Activated T-cell treated with anti-CD3 and anti-CD28 coated beads for 4 hours (primary cell): ENCODE results near the gene REV3L.
A peak's percentile ranks its signal among the peaks of the same experiment; 100 is the strongest.
"Not testable (repeated sequence)": the region's sequence is repeated elsewhere in the genome, so short reads cannot be mapped to it uniquely, and the experiment has no call there.

Experiments used
- DNase-seq: peaks from one replicate; pipeline ENCODE4 v3.0.0-alpha.2; 2020

Gene REV3L, protein sequence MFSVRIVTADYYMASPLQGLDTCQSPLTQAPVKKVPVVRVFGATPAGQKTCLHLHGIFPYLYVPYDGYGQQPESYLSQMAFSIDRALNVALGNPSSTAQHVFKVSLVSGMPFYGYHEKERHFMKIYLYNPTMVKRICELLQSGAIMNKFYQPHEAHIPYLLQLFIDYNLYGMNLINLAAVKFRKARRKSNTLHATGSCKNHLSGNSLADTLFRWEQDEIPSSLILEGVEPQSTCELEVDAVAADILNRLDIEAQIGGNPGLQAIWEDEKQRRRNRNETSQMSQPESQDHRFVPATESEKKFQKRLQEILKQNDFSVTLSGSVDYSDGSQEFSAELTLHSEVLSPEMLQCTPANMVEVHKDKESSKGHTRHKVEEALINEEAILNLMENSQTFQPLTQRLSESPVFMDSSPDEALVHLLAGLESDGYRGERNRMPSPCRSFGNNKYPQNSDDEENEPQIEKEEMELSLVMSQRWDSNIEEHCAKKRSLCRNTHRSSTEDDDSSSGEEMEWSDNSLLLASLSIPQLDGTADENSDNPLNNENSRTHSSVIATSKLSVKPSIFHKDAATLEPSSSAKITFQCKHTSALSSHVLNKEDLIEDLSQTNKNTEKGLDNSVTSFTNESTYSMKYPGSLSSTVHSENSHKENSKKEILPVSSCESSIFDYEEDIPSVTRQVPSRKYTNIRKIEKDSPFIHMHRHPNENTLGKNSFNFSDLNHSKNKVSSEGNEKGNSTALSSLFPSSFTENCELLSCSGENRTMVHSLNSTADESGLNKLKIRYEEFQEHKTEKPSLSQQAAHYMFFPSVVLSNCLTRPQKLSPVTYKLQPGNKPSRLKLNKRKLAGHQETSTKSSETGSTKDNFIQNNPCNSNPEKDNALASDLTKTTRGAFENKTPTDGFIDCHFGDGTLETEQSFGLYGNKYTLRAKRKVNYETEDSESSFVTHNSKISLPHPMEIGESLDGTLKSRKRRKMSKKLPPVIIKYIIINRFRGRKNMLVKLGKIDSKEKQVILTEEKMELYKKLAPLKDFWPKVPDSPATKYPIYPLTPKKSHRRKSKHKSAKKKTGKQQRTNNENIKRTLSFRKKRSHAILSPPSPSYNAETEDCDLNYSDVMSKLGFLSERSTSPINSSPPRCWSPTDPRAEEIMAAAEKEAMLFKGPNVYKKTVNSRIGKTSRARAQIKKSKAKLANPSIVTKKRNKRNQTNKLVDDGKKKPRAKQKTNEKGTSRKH (N-terminal part only)

GRCh38 chr6:111482959-111483735, at the start of gene REV3L:
Gene REV3L (minus strand): TSS chr6:111483218. CDS start chr6:111482888, 330 bp downstream.
- peak; percentile 91 for DNase-seq

DNA sequence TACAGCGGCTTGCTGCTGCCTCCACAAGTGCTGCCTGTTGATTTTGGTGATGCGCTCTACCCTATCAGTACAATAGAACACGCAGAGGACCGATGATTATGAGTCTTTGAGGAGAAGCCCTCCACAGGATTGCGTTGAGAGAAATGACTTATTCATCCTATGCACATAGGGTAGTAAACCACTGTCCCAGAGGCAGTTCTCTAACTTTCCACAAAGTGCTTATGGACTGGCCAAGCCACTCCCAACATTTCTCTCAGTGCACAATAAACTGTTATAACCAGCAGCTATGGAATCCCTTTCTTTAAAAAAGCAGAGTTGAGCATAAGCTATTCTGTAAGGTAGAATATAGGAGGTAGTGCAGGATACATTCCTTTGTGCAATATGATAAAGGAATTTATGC, 48.2 kb upstream of the REV3L start:
- no peak for DNase-seq

DNA sequence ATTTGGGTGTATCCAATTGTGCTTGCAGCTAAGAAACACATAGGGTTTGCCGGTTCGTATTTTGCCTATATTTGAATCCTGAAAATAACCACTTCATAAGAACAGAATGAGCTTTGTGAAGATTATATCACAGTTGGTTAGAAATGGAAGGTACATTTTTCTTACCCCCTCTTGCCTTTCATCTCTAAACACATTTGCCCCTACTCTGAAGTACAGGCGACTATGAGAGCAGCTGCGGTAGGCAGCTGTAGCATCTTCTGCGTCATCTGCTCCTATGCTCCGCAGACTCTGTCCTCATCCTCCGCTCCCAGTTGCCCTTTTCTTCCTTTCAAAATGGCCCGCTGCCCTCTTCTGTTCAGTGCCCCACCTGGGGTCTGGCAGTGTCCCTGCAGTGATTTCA, 47.6 kb upstream of the REV3L start:
- no peak for DNase-seq

DNA sequence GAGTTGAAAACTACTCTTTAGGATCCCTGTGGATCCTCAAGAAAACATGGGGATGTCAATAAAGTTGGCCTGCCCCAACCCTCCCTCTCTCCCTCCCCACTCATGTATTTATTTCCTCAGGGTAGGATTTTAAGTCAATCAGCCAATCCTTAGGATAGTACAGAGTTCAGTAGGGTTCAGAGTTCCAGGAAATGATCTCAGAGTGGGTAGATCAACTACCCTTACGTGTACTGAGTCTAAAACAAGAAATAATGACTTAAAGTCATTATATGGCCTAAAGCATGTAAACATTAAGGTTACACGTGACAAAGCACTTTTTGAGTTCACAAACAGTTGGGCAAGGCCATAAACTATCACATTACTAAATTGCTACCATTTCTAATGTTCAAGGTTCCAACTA, 47.2 kb upstream of the REV3L start:
- no peak for DNase-seq

DNA sequence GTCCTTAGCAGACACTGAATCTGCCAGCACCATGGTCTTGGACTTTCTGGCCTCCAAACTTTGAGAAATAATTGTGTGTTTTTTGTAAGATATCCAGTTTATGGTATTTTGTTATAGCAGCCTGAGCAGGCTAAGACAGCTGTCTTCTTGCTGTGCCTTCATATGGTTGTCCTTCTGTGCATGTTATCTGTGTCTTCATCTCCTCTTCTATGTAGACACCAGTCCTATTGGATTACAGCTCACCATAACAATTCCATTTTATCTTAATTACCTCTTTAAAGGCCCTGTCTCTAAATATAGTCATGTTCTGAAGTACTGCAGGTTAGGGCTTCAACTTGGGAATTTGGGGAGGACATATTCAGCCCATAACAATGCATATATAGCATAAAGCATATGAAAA, 44.3 kb upstream of the REV3L start:
- no peak for DNase-seq

DNA sequence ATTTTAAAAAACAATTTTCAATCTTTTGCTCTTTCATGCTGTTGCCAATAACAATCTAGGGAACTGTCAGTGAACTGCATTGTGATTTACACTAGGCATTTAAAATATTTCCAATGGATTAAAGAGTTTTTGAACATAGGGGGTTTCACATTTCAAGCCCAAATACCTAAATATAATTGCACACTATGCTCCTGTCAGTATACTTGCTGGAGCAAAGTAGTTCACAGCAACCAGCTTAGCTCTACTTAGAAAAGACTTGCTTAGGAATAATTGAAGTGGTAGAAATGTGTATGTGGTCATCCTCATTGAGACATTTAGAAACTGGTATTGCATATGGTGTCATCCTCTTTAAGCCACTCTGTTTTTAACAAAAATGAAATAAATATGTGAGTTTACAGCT, 41.7 kb upstream of the REV3L start:
- no peak for DNase-seq

DNA sequence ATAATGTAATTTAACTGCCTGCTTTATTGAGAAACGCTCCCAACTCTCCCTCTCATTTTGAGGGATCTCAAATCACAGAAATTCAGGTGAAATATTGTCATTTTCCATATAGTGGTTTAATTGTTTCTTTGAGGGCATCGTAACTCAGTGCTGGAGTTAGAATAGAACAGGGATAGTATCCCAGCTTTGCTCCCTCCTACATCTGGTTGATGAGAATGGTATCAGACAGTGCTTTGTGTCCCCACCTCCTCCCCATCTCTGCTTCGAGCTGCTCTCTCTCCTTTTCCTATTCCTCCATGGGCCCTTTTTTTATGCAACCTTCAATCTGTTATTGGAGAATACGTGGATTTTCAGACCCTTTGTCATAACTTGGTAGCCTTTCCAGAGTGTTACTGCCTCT, 41.2 kb upstream of the REV3L start:
- no peak for DNase-seq

DNA sequence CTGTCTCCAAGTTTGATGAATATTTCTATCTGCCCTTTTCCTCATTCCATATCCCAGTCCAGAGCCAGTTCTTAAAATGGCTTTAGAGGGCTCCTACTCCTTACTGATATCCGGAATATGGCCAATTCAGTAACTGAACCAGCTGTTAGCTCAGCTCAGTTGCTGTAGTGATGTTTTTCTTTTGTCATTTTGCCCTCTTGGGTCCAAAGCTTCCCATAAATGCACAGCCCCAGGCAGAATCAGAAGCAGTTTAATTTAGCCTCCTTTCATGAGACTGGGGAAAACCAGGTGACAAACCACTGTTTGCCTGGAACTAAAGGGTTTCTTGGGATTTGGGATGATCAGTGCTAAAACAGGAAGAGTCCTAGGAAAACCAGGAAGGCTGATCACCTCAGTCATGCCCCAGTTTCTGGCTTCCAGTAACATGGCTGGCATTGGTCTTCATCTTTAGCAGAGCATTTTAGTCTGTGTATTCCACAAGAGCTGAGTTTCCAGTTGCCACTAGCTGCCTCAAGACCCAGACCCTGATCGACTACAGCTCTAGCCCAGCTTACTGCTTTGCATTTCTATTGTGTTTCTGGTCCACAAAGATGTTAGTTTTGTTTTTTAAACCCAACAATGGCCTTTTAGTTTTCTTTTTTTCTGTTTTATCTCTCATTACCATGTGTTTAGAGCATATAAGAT, 40.6 kb upstream of the REV3L start:
- DNase-seq, result no peak

DNA sequence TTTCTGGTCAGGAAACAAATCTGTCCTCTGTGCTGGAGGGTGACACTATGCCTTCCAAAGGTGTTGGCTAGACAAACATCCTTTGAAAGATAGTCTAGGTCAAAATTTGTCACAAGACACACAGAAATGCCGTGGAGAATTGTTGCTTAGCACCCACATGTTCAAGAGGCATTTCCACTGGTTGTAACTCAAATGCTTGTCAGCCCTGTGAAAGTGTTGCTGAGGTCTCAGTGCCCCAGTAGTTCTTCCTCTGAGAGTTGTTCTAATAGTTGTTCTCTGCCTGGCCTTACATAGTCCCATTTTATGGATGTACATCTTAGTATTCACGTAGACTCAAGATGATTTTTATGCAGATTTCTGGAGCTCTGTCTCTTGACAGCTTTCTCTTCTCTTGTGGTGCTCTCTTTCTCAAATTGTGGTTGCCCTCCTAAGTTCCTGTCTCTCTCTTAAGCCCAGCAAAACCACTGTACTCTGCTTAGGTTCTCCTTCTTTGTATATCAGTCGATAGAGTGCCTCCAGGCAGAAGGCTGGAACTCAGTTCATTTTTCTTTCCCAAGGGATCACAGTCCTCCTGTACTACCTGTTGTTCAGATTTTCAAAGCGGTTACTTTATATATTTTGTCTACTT, 39.5 kb upstream of the REV3L start:
- DNase-seq, result no peak

DNA sequence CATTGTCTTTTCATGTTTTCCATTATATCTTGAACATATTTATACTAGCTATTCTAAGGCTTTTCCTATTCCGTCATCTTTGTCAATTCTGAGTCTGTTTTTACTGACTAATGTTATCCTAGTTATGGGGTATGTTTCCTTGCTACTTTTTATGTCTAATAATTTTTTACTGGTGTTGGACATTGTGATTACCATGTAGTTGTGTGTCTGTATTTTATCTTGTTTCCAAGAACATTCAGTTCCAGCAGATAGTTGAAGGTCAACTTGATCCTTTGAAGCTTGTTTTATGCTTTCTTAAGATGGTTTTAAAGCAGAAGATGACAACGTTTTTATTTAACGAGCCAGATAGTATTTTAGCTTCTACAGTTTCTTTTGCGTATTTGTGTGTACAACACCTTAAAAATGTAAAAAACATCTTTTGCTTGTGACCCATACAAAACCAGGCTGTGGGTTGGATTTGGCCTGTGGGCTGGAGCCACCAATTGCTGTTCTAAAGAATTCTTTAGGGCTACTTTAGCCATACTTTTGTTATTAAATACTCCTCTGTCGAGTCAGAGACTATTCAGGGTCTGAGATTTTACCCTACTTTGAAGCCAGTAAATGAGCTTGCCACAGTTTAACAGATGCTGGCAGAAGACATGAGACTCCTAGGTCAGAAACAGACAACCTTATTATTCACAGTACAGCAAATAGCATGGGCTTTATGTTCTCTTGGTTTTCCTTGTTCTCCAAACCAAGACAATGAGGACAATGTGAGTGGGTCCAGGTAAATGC, 38.7 kb upstream of the REV3L start:
- DNase-seq, result no peak

GRCh38 chr6:111520524-111520923, 37.5 kb upstream of the REV3L start:
- DNase-seq, result no peak

DNA sequence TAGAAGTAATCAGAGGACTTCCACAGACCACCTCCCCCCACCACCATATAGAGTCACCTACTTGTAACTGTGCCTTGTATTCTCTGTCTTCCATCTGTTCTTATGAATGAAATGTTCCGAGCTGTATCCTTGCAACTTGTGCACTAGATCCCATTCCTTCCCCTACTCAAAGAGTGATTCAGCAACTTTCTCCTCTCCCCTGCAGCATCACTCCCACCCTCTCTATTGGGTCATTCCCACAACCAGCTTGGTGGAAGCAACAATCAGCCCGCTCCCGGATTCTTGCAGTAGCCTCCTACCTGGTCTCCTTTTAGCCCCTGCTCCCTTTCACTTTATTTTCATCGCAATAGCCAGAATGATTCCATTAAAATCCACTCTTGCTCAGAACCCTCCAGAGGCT, 34.9 kb upstream of the REV3L start:
- DNase-seq, result no peak

- DNase-seq, result no peak
Observed at GRCh38 chr6:111515259-111515658, 32.2 kb upstream of the REV3L start.

DNA sequence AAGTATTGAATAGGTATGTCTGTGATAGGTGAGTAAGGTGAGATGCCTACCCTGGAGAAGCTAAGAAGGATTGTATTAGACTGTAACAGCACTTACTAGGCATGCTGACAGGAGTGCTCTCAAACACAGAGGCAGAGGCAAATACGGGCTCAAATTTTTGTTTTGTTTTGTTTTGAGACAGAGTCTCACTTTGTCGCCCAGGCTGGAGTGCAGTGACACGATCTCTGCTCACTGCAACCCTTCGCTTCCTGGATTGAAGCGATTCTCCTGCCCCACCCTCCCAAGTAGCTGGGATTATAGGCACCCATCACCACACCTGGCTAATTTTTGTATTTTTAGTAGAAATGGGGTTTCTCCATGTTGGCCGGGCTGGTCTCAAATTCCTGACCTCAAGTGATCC, 31.5 kb upstream of the REV3L start:
- DNase-seq, result not testable (repeated sequence)

DNA sequence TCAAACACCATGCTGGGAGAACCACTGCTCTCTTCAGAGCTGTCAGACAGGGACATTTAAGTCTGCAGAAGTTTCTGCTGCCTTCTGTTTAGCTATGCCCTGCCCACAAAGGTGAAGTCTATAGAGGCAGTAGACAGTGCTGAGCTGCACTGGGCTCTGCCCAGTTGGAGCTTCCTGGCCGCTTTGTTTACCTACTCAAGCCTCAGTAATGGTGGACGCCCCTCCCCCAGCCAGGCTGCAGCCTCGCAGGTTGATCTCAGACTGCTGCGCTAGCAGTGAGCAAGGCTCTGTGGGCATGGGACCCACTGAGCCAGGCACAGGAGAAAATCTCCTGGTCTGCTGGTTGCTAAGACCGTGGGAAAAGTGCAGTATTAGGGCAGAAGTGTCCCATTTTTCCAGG, 24.2 kb upstream of the REV3L start:
- DNase-seq, result not testable (repeated sequence)

DNA sequence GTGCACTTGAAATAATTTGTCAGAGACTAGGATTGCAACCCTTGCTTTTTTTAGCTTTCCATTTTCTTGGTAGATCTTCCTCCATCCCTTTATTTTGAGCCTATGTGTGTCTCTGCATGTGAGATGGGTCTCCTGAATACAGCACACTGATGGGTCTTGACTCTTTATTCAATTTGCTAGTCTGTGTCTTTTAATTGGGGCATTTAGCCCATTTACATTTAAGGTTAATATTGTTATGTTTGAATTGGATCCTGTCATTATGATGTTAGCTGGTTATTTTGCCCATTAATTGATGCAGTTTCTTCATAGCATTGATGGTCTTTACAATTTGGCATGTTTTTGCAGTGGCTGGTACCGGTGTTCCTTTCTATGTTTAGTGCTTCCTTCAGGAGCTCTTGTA, 22.5 kb upstream of the REV3L start:
- DNase-seq, result not testable (repeated sequence)

DNA sequence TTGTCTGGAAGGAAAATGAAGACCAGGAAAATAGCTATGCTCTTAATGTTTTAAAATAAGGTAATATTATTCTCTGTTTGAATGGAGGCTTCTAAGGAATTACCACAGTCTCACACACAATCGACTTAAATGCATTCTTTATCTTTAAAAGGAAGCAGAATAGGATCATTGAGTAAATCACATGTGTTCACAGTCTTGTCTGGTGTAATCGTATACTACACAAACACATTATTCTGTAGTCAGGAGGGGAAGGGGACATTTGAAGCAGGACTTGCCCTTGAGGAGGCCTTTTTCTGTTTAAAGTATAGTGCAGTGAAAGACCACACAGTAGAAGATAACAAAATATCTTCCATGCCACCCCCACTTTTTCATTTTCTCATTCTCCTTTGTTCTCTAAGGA, 20.6 kb upstream of the REV3L start:
- DNase-seq, result no peak

- DNase-seq, result no peak
Observed at GRCh38 chr6:111503194-111503593, 20.2 kb upstream of the REV3L start.

DNA sequence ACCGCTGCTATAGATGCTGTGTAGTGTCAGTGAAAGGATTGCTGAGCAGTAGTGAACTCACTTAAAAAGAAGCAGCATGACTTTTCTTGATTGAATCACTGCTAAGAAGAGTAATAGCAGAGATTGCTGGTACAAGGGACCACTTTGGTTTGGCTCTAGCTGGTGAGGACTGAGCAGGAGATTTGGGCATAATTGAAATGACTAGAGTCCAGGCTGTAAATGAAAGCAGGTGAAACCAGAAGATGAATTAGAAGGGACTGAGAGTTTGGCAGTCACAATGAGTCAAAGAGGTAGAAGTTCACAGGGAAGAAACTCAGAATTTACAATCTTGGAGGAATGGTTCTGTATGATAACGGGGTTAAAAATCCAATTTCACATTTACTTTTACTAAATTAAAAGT, 19.1 kb upstream of the REV3L start:
- no peak for DNase-seq

- DNase-seq, result no peak
Observed at GRCh38 chr6:111499269-111499793, 16.3 kb upstream of the REV3L start.
